ENCODE results near the gene HSPG2. TPM values are rescaled to one million over a fixed set of nuclear protein-coding genes. Genes with fewer than 3 reads are reported as not detected.
"Not testable (repeated sequence)": the region's sequence is repeated elsewhere in the genome, so short reads cannot be mapped to it uniquely, and the experiment has no call there.

The HSPG2 gene
- polyA plus RNA-seq, 3 donors, result 173 to 209 (median 188) TPM

DNA sequence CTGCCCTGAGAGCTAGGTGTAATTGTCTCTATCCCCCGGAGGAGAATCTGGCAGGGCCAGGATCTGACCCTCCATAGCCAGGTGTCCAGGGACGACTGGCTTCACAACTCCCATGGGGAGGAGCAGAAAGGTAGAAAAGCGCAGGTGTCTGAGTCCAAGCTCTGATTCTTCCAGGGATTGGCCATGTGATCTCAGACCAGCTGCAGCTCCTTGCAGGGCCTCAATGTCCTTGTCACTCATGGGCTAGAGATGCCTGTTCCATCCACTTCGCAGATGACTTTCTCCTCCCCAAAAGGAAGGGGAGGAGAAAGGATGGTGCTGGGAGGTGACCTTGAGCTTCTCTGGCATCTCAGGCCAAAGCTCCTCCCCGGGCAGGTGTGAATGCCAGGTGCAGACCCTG, 22.7 kb downstream of the HSPG2 start:
- no peak for DNase-seq

DNA sequence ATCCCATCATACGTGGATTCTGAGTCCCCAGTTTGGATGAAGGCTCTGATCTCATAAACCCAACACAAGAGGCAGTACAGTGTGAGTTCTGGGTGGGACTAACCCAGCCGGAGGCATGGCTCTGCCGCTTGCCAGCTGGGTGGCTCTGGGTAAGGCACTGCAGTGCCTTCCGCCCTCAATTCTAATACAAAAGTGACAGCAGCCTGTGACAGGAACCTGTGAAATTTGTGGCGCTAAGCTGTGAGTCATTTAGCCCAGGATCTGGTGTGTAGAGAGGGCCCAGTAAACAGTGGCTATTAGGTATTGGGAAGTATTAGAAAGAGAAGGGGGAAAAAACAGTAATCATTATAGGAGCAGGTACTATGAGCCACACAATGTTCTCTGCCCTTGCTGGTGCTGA, 23.3 kb downstream of the HSPG2 start:
- no peak for DNase-seq

DNA sequence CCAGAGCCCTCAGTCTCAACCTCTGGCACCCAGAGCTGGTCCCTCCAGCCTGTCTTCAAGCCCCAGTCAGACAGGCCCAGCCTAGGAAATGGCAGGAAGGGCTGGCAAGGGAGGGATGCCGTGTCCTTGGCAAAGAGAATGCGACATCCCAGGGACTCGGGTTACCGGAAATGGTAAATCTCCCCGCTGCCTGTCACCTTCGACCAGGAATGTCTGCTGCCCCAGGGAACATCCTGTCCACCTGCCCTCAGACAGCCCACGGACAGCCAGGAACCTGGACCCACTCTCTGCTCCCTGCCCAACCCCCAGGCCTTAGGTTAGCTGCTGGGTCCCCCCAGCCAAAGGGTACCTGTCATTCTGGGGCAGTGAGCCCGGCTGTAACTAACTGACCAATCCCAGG, 23.9 kb downstream of the HSPG2 start:
- DNase-seq, result peak; percentile 69

DNA sequence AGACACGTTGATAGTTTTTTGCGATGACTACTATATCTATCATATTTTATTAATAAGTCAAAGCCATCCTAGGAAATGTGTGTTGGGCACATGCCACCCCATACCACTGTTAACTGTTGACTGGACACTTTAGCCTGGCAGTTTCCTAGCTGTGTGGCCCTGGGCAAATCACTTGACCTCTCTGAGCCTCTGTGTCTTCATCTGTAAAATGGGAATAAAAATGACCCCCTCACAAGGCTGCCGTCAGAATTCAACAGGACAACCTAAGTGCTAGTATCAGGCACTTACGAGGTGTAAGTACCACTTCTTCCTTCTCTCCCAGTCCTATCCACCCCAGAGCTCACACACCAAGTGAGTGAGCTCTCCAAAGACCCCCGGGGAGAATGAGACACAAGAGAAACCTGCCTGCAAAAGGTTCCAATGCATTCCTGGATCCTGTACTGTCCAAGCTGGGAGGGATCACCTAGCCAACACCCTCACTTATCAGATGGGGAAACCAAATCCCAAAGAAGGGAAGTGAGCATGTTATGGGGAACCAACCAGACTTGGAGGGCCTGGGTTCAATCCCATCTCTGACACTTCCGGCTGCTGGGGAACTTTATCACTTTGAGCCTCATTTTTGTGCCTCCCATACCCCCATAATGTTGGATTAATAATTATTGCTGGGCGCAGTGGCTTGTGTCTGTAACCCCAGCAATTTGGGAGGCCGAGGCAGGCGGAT, 24.9 kb downstream of the HSPG2 start:
- no peak for DNase-seq

DNA sequence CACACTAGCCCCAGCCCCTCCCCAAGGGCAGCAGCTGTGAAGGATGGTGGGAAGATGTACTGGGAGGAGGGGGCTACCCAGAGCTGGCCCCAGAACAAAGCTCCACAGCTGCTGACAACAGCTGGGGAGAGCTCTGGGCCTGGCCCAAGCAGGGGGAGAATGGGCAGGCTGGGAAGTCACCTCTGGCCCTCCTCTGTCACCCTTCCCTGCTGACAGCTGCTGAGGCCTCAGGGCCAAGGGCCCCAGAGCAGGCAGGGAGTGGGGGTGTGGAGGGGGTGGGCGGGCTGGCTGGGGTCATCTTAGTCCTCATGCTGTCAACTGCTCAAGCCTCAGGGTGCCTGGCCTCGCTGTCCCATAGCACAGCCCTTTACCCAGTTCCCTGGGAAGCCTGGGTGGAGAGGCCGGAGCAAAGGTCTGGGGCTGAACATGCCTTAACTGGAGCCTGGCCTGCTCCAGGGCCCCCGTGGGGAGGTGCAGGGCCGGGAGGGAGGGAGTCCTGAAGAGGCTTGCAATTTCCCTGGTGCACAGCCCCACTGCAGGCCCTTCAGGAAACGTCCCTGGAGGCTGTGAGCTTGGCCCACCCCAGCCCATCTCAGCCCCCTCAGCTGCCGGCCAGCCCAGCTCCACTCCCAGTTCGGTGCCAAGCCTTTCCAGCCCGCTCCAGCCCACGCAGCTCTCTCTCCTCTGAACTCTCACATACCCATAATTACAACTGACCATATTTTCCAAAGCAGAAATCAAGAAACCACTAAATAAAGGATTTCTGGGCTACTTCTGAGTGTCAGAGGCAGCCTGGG, 25.7 kb downstream of the HSPG2 start:
- DNase-seq, result no peak

DNA sequence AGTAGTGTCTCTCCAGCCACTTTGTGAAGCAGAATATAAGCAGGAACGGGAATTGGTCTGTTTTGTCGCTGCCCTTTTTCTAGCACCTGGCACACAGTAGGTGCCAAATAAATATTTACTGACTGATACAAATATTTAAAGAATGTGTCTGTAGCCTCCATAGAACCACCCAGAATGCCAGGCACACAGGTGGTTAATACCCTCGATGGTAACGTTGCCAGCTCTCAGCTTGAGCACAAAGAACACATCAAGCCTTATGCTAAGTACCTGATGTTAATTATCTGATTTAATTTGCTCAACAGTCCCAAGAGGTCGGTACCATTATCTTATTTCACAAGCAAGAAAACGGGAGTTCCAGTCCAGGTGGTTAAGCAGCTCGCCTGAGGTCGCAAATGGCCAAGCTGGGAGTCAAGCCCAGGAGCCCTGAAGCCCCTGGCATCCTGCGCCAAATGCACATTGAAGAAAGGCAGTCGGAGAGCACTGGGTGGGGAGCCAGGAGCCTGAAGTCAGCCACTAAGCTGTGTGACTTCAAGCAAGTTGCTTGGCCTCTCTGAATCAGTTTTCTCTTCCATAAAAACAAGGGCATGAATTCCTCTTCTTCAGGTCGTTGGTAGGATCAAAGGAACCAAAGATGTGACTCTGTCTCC, 26.4 kb downstream of the HSPG2 start:
- no peak for DNase-seq

DNA sequence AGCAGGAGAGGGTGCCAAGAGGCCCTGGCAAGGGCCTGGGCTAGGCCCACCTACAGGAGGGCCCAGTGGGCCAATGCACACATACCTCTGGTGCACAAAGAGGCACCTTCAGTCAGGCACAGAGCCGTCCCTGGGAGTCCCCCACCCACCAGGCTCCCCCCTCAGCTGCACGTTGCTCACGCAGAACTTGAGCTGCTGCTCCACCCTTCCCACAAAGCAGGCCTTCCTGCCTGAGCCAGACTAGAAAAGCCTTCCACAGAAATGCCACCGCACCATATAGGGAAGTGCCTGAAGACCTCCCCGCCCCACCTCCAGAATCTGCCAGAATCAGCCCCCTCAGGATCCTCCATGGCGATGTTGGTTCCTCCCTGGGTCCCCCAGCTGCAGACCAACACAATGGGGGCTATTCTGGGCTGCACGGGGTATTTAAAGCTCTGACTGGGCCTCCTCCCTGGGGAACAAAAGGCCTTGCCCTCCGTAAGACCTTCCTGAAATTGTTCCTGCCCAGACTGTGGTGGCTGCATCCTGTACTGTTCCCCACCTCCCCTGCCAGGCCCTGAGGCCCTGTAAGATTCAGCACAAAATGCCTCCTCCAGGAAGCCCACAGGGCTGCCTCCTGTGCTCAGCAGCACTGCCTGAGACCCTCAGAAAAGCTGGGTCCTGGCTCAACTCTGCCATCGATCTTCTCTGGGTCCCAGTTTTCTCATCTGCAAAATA, 27.2 kb downstream of the HSPG2 start:
- no peak for DNase-seq

DNA sequence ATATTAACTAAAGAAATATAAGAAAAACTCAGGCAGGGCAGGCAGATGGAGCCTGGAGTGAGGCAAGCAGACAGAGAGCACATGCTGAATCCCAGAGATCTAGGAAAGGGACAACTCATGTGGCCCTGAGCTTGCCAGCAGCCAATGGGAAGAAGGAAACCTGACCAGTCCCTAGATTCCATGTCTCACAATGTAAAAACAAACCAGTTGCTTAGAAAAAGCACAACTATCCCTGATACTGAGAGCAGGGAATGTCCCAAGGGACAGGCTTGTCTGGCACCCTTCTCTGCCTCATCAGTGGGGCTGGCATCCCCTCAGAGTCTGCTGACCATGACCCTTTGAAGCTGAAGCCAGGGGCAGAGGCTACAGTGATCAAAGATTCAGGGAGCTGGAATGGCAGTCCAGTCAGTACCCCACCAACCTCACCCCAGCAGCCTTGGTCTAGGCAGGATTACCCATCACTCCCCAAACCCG, 27.8 kb downstream of the HSPG2 start:
- DNase-seq, result no peak

DNA sequence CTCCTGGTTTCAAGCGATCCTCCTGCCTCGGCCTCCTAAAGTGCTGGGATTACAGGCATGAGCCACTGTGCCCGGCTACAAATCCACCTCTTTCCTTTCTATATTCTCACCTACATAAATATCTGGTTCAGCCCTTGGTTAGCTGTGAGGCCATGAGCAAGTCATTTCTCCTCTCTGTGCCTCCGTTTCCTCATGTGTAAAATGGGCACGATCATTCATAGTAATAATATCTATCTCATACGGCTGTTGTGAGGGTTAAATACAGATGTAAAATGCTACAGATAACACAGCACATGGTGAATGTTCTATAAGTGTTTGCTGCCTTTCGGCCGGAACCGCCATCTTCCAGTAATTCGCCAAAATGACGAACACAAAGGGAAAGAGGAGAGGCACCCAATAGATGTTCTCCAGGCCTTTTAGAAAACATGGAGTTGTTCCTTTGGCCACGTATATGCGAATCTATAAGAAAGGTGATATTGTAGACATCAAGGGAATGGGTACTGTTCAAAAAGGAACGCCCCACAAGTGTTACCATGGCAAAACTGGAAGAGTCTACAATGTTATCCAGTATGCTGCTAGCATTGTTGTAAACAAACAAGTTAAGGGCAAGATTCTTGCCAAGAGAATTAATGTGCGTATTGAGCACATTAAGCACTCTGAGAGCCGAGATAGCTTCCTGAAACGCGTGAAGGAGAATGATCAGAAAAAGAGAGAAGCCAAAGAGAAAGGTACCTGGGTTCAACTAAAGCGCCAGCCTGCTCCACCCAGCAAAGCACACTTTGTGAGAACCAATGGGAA, 29.2 kb downstream of the HSPG2 start:
- not testable (repeated sequence) for DNase-seq

DNA sequence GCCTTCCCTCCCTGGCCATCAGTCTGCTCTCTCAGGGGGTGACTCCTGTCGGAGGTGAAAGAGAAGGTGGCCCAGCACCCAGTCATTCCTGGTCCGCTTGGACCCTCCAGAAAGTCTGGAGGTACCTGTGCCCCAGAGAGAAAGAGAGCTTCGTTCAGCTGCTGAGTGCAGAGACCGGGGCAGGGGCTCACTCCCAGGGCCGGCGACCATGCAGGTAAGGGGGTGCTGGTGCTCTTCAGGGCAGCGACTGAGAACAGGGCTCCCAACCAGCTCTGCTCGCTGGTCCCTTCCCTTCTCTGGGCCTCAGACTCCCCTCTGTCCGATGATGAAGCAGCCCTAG, 30.1 kb downstream of the HSPG2 start:
- DNase-seq, result no peak

DNA sequence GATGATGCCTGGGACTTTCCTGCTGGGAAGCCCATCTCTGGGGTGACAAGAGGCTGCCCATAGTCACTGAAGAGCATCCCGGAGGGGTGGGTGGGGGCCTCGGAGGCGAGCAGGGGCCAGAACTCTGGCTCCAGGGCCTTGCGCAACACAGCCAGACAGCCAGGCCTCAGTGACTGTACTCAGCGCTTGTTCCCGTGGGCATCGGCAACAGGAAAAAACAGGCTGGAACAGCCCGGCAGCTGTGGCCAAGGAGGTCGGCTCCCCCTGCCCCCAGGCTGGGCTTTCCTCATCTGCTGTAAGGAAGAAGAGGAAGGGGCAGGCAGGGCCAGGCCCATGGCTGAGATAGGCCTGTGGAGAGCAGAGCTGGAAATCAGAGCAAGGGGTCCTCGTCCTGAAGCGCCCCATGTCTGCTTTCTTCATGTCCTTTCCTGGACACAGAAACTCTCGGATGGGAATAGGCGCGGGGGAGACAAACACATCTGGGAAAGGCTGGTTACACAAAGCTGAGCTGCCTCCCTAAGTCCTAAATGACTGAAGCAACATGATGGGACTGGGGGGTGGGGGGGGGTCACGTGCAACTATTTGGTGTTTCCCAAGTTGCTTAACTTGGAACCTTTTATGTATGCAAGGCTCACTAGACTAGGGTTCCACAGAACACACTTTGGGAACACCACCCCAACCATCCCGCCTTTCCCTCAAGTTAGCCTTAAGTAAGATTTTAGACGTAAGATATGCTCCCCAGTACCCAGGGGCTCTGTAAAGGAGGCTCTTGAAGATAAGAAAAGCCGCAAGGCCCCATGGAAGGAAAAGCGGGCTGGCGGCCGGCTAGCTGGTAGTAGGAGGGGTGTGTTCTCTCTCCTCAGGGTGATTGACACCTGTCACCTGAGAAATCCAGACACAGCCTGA, 30.7 kb downstream of the HSPG2 start:
- no peak for DNase-seq

DNA sequence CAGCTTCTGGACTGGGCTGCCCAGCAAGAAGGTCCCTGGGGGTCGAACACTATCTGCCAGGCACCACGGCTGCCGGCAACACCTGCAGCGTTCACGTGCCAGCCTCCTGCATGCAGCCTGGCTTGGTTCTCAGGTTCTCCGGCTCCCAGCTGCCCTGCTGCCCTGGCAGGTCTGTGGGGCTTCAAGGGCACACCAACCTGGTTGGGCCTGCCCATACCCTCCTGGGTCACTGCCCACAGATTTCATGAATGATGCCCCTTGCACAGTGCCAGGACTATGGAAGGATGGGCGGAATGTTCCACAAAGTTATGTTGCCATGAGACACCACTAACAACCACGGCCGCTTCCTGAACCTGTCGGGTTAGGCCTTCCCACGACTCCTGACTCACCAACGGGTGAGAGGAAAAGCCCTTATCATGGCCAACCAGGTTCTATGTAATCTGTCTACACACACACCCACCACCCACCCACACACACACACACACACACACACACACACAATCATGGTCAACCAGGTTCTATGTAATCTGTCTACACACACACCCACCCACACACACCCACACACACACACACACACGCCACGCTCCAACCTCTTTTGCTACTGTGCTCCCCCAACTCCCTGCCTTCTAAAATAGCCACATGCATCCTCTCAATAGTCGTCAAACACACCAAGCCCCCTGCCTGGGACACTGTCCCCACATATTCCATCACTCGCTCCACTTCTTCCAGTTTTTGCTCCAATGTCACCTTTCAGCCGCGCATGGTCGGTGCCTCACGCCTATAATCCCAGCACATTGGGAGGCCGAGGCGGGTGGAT, 32.2 kb downstream of the HSPG2 start:
- no peak for DNase-seq

DNA sequence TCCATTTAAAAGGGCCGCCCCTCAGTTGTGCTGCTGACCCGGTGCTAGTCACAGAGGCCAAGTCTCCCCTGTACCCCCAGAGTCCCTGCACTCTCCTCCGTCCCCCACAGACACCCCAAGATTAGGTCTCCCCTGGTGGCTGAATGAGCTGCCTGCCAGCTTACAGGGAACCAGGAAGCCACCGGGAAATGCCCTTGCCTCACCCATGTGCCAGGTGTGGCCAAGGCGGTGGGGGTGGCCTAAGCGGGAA, 32.7 kb downstream of the HSPG2 start:
- DNase-seq, result no peak

DNA sequence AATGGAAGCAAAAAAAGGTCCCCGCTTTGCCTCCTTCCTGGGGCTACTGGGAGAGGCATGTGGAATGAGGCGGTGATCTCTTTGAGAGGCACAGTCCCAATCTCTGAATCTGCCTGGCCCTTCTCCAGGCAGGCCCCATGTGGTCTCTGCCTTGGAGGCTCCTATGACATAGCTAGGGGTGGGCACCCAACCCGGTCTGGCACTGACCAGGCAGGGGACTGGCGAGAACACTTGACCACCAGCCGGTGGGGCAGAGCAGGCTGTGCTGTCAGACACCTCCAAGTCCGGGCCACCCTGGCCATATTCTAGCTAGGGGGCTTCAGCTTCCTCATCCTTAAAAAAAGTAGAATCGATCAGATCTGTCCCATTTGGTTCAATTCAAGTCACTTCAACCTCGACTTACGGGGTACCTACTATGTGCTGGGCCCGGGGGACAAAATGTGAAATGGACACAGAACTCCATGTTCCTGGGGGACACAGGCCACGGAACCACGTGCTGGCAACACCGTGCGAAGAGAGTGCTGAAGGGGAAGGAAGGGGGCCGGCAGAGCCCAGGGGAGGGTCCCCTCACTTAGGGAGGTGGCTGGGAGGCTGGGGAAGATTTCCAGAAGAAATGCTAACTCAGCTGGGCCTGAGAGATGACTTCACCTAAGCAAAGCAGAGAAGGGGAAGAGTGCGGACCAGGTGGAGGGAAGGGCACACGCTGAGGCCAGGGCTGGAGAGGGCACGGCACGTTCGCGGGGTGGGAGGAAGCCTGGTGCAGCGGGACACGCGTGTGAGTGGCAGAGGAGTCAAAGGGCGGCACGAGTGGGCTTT, 33.3 kb downstream of the HSPG2 start:
- DNase-seq, result no peak

DNA sequence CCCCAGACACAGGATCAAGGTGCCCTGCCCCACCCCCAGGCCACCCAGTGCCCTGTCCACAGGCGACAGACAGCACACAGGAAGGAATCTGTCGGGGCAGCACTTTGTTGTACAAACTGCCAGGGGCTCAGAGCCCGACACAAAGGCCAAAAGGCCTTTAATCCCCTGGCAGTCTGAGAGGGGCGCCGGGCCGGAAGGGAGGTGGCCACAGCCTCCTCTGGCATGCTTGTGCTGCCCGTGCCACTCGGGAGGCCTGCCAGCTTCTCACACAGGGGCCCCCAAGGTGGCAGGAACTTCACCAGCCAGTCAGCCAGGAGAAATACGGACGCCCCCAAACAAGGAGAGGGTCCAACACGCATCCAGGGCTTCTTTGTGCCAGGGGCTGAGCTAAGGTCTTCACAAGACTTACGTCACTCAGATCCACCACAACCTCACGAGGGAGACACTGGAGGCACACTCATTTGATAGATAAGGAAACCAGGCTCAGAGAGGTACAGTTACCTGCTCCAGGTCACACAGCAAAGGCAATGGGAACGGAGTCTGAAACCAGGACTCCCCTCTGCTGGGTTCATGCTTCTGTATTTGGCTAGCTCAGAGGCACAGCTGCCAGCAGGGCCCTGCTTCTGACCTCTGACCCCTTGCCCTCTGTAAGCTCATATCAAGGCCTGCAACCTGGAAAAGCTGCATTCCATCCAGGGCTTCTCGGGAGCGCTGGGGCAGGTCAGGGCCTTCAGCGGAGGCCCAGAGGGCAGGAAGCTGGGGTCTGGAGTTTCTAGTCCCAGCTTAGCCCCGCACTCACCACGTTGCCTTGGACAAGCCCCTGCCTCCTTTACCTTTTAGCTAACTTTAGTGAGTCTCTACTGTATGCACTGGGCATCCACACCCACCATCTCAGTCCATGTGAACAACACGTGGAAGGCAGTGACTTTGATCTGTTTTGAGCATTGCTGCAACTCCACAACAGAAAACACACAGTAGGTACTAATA, 34.8 kb downstream of the HSPG2 start:
- DNase-seq, result no peak

DNA sequence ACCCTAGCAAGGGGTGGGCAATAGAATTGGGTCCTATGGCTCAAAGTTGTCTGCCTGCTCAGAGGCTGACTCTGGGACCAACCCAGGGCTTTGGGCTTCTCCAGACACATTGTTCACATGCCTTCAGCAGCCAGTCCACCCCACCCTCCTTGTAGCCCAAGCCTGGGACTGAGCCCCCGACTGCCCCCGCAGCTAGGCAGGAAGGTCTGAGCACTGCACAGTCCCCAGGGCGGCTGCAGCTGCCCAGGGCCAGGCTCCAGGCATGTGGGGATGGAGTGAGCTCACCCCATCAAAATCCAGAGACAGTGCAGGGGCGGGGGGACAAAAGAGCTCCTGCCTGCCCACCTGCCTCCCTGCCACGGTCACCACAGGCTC, 35.6 kb downstream of the HSPG2 start:
- no peak for DNase-seq

DNA sequence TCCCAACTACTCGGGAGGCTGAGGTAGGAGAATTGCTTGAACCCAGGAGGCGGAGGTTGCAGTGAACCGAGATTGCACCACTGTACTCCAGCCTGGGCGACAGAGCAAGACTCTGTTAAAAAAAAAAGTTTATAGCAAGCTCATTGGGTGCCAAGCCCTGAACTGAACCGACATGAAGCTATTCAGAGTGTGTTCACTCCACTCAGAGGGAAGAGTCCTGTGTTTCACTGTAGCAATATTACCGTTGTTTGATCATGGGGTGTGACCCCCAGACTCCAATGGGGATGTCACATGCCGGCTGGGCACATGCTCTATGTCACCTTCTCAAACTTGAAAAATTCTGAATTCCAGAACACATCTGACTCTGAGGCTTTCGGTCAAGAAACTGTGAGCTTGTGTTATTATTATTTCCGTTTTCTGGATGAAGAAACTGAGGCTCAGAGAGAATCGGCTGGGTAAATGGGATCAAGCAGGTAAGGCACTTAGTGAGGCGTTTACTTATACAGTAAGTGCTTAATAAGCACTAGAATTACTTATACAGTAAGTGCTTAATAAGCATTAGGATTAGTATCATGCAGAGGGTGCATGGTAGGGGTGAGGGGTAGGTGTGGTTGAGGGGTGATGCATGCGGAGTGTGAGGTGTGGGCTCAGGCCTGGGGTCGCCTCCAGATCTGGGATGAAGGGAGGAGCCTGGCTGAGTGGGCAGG, 36.2 kb downstream of the HSPG2 start:
- DNase-seq, result no peak

Data from renal pelvis (tissue), 4 donors.